GM18502 (cell line): Measurements from ENCODE around the gene MAP1LC3B.
"Not testable (repeated sequence)": the region's sequence is repeated elsewhere in the genome, so short reads cannot be mapped to it uniquely, and the experiment has no call there.

ENCODE experiments used
- ATAC-seq: cut with Tn5 transposase; IDR thresholded peaks from one replicate; pipeline ENCODE4 v1.9.1; 2021; ENCODE audit warnings: mild to moderate bottlenecking; ENCODE audit not compliant: unreplicated experiment, poor library complexity

The MAP1LC3B gene

DNA sequence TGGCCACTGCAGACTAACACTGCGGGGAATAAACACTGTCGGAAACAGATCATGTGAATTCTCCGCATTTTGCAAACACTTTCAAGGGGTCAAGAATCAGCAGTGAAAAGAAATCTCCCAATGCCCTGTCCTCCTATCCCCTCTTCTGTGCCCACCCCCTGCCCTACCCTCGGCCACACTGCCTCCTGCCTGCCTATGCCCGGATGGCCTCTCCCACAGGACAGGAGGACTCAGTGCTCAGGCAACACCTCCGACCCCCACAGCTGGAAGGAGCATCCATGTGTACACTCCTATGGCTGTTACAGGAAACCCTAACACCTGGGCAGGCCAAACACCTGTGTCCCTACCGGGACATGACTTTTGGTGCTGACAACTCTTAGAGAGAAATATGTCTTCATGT lies 33.0 kb upstream of the MAP1LC3B start:
- ATAC-seq: no peak

DNA sequence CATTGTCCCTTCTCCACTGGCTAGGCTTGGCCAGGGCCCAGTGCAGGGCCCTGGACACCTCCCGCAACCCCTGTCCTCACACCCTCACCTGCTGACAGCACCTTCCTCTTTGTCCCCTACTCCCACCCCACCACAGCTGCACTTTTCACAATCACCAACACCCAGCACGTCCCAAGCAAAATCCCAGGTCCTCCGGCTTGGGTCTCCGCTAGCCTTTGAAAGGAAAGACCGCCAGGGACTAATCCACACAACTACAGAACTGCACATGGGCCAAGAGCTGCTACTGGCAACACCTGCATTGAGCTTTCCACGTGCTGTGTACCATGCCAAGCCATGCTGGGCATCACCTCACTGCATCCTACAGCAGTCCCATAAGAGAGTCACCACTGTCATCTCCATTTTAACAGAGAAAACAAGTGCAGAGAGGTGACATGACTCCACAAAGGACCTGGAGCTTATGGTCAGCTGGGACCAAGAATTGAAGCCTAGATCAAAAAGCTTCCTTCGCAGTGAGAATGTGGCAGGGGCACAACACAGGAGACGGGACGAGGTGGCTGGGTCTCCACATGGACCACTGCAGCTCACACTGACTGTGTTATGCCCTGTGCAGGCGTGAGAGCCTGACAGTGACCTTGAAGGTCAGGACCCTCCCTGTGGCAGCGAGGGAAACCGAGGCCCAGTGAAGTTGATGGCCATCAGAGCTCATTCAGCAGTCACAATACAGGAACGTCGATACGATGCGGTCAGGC lies 31.1 kb upstream of the MAP1LC3B start:
- no peak for ATAC-seq

DNA sequence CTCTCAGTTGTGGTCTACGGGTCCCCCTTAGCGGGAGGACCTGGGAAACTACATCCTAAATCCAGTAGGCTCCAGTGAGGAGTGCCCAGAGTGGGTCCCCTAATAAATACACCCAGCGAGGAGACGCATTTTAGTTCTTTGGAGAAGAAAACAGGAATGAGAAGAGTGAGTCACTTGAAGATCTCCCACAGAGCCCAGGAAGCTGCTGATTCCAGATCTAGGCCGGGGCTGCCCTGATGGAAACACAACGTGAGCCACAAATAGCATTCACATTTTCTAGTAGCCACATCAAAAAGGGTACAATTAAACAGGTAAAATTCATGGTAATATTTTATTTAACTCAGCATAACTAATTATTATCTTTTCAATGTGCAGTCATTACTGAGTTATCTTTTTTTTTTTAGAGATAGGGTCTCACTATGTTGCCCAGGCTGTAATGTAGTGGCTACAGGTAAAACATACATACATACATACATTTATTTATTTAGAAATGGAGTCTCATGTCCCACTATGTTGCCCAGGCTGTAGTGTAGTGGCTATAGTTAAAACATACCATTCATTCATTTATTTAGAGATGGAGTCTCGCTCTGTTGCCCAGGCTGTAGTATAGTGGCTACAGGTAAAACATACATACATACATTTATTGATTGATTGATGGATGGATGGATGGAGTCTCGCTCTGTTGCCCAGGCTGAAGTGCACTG lies 30.1 kb upstream of the MAP1LC3B start:
- ATAC-seq: no peak

DNA sequence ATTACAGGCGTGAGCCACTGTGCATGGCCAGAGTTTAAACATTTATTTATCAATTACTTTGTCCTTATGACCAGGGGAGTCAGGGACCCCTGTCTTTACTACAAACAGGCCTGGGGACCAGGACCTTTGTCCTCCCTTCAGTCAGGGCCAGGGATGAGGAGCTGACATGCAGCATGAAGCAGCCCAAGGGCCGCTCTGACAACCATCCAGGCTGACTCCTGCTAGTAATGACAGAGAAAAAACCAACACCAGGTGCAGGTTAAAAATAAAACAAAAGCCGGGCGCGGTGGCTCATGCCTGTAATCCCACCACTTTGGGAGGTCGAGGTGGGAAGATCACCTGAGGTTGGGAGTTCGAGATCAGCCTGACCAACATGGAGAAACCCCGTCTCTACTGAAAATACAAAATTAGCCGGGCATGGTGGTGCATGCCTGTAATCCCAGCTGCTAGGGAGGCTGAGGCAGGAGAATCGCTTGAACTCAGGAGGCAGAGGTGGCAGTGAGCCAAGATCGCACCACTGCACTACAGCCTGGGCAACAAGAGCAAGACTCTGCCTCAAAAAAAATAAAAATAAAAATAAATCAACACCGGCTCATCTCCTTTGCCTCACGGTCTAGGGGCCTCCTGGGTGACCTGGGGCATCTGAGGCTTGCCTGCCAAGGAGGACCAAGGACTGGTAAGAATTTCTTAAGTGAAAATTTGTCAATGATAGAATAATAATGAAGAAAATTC lies 29.1 kb upstream of the MAP1LC3B start:
- not testable (repeated sequence) for ATAC-seq

DNA sequence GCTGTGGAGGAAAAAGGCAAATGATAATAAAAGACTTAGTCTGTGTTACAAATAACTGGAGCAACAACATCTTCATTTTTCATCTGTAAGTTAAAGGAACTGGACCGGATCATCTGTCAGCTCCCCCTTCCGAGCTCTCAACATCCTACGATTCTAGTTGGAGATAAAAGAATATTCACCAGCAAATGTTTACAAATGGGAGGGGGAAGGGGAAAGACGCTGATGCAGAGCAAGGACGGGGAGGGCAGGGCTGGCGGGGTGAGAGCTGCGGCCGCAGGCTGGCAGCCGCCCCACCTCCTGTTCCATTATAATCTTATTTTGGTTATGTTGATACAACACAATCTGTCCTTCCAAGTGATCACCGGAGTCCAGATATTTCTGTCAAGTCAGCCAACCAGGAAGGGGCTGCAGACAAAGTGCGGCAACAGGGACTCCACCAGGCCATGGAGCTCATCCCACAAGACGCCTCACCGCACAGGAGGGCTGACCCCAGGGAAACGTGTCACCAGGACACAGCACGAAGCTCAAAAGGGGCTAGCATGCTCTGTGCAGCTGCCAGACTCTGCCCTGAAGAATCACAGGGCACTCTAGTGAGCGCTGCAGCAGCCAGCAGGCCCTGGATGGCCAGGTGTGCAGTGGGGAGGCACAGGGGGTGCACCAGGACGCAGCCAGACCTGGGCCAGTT lies 28.2 kb upstream of the MAP1LC3B start:
- no peak for ATAC-seq

DNA sequence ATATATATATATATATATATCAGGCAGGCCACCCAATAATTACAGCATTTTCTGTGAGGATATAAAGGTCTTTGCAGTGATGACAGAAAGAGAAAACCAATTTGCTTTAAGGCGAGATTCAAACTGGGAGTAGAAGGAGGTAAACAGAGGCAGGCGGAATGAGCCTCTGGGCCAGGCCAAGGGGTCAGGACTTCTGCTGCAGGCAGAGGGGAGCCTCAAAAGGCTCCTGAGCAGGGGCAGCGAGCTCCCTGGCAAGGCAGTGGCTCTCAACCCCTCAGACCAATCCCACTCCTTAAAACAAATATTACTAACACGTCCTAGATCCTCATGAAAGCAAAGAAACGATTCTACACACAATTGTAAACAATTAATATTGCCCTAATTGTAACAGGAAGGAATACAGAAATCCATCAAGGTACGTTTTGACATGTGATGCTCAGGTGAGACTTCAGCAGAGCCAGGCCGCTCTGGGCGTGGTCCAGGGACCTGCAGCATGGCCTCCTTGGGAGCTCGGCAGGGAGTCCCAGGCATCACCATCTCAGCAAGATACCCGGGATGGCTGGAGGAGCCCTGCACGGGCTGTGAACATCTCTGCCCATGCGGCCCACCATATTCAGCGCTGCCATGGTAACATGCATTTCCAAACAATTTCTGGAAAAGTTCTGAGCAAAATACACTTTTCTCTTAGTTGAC lies 27.0 kb upstream of the MAP1LC3B start:
- ATAC-seq: no peak

DNA sequence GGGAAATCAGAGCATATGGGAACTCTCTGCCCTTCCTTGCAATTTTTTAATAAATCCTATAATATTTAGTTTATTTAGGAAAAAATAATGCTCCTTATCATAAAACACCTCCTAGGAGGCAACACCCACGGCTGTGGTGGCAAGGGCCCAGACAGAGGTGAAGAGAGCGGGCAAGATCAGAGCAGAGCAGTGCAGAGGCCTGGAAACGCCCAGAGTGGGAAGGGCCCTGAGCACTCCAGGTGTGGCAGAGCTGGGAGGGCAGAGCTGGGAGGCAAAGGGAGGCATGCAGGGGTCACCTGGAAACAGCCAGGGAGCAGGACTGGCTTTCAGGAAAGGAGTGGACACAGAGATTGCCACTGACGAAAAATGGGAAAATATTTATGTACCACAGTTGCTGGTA lies 25.8 kb upstream of the MAP1LC3B start:
- no peak for ATAC-seq

DNA sequence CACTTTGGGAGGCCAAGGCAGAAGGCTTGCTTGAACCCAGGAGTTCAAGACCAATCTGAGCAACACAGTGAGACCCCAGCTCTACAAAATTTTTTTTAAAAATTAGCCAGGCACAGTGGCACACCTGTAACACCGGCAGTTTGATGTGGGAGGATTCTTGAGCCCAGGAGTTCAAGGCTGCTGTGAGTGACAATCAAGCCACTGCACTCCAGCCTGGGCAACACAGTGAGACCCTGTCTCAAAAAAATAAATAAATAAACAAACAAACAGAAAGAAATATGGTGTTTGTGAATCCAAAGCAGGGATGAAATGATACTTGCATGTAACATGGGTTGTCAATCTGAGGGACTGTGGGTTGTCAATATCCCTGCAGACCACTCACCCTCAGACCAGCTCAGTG lies 25.2 kb upstream of the MAP1LC3B start:
- no peak for ATAC-seq

DNA sequence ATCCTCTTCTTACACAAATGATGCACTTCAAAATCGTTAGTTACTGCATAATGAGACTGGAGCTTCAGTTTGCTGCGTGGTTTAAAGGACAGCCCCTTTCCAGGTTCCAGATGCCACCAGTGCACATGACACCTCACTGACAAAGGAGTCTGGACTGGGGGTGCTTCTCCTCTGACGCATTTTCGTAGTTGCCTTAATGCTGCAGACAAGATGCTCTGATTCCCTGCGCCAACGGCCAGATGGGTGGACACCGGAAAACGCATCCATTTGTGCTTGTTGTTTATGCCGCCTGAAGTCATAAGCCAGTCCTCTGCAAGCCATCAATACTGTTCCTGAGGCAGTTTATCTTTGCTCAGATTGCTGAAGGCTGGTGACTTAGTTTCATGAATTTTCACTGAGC lies 24.6 kb upstream of the MAP1LC3B start:
- ATAC-seq: no peak

DNA sequence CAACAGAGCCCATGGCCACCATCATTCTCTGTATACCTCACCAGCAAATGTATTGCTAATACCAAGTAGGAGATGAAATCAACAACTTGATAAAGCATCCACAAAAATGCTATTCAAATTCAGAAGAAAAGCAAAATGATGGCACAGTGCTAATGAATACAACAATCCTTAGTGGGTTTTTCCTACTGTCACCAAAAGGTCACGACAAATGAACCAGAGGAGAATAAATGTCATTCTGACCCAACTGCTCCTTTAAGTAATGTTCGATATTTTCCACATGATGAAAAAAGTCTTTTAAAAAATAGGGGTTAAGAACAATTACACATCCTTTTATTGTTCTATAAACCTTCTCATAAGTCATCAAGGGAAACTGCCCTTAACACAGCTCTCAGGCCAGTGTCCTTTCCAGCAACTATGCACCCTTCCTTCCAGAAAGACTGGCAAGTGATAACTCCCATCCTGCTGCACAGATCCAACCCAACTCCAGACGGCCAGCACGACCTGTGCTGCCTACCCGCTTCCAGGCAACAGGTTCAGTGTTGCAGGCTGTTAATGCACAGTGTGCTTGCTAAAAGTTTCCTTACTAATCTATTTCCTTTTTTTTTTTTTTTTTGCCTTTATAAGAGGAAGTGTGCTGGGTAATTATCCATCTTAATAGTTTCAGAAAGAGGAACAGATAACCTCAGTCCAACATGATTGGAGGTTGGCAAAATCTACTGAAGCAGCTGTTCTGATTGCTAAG lies 23.9 kb upstream of the MAP1LC3B start:
- no peak for ATAC-seq

DNA sequence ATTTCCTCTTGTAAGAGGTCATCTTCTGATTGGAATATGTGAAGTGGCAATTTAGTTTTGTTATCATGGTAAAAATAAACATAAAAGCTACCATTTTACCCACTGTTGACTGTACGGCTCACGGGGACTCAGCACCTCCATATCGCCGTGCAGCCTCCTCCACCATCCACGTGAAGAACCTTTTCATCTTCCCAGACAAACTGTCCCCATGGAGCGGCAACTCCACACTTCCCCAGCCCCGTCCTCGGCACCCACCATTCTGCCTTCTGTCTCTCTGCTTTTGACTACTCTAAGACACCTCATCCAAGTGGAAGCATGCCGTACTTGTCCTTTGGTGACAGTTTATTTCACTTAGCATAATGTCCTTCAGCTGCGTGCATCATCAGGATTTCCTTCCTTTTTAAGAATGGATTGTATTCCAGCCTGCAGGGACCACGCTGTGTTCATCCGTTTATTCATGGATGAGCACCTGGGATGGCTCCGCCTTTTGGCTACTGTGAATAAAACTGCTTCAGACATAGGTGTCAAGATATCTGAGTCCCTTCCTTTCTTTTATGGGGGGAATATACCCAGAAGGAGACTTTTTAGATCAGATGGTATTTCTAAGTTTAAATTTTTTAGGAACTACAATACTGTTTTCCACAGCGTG lies 22.9 kb upstream of the MAP1LC3B start:
- no peak for ATAC-seq

DNA sequence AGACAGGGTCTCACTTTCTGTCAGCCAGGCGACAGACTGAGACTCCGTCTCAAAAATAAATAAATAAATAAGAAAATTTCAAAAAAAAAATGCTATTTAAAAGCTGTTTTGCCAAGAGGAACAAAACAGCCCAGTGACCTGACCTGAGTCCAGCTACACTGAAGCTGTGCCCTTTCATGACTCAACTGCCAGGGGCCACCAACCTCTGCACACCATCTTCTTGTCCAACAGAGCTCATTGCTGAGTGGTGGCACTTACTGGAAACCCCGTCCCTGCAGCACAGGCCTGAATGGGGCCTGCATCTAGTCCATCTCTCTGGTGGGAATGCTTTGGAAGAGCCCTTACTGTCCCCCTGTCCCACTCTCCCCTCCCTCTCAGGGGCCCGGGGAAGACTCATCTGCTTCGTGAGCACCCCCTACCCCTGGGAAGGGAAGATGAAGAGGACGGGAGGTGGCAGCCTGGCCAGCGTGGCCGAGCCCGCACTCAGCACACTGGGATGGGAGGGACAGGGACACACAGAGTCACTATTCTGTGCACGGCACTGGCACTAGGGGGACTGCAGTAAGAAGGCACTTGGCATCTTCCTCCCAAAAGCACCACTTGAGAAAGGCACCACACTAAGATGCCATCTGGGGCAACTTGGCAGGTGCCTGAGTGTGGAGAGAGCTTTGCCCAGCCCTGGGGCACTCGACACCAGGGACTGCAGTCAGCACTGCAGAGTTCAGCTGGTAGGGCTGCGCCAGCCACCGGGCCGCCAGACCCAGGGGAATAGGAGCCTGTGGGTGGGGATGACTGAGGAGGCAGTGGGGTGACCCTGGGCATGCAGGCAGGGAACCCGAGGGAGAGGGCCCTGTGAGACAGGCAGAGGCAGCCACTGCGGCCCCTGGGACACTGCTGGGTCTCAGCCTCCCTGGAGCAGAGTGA lies 22.1 kb upstream of the MAP1LC3B start:
- ATAC-seq: no peak

DNA sequence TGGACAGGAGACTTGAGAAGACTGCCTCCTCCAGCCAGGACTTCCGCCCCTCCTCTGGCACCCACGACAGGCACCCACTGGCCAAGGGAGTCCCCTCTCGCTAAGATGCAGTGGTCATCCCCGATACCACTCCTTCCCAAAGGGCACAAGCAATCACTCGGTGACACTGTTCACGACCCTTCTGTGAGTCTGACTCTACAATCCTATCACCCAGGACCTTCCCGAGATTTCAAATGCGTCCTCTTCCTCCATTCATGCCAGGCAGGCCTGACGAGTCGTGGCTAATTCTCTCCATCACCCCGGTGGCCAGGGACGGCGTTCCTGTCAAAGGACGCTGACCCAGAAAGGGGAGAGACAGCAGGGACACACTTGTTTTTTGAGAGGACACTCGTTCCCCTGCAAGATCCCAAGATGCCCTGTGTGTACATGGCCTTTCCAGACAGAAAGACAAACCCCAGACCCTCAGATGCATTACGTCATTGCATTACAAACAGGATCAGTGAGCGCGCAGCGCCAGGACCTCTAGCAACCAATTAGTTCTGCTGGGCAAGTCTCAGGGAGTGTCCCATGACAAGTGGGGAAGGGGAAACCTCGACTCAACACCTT lies 20.8 kb upstream of the MAP1LC3B start:
- no peak for ATAC-seq

DNA sequence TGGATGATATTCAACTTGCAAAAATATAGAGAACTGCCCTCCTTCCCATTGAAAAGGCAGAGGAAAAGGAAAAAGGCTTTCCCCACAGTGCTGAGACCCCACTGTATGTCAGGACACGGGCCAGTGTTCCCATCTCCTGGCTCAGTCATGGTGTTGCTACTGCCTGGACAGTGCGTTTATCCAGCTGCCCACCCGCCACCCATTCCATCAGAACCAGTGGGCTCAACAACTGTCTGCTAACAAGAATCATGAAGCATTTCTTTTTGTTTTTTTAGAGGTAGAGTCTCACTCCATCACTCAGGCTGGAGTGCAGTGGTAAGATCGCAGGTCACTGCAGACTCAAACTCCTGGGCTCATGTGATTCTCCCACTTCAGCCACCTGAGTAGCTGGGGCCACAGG lies 19.8 kb upstream of the MAP1LC3B start:
- ATAC-seq: no peak

DNA sequence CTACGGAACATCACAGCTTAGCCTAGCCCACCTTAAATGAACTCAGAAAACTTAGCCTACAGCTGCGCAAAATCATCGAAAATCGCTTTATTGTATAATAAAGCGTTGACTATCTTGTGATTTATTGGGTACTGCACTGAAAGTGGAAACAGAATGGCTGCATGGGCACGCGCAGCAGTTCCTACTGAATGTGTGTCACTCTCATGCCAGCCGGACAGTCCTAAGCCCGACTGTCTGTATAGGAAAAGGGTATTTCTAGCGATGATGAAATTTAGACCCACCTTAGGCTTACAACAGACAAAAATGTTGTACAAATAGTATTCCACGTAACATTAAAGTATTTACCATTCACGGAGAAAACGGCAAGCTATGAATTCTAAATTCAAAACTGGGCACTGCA lies 17.8 kb upstream of the MAP1LC3B start:
- no peak for ATAC-seq

DNA sequence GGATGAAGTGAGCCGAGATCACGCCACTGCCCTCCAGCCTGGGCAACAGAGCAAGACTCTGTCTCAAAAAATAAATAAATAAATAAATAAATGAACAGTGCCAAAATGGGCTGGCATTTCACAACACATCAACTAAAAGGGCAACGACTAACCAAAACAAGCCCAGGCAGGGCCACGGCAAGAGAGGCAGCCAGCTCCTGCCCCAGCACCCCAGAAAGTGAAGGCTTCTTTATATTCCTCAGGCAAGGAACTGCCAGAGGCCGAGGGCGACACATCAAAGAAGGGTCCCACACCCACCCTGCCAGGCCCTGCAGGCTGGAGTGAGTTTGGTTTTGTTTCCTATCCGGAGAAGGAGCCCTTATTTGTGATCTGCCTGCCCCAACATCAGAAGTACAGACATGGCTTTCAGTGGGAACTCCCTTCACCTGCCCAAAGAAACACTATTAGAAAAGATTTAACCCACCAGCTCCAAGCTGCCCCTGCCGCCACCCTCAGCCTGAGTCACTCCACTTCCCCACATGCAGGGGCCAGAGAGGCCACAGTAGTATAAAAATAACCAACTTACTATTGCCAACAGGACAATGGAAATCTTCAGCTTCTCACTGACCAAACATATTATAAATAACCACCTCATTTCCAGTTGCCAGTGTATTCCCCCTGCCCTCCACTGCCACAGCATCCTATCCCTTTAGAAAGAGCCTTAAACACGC lies 16.6 kb upstream of the MAP1LC3B start:
- no peak for ATAC-seq

DNA sequence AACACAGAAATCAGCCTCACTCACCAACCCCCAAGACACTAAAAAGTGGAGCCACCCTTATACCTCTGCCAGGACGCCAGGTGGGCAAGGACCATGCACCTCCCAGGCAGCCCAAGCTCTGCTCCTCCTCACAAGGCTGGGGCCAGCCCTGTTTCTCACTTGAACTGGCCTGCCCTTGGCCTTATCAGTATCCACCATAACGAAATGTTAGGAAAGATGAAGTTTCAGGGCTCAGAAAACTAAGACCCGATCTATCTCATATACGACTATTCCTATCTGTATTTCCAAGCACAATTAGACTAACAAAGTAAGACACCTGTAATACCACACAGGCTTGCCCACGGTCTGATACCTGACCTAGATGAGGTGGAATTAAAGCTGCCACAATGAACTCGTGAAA lies 15.5 kb upstream of the MAP1LC3B start:
- no peak for ATAC-seq
